Stimulated activated CD8-positive, alpha-beta memory T cell treated with anti-CD3 and anti-CD28 coated beads, Interleukin-4, amount 100 ng/mL, for 24 hours (primary cell): Measurements from ENCODE around the gene SYT1.

Experiments used
- DNase-seq: peaks from one replicate; pipeline ENCODE4 v3.0.0-alpha.2; 2020; ENCODE audit warnings: low read depth

The SYT1 gene

GRCh38 chr12:79057540-79057939 is 193.0 kb downstream of the SYT1 start:
- no peak for DNase-seq

DNA sequence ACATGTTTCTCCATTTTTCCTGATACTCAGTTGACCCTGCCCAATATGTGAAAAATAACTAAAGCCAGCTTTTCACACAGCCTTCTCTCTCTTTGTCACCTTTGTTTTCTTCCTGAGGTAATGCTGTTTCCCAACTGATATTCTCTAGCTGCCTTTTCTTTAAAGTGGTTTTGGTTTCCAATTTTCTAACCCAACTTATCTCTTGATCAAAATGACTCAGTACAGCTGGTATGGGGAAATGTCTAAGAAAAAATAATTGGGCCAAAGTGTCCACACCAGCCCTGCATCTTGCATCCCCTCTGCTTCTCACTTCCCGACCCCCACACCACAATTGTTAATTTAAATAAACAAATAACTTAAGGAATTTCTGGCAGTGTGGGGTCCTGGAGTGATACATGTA is 193.8 kb downstream of the SYT1 start:
- no peak for DNase-seq

DNA sequence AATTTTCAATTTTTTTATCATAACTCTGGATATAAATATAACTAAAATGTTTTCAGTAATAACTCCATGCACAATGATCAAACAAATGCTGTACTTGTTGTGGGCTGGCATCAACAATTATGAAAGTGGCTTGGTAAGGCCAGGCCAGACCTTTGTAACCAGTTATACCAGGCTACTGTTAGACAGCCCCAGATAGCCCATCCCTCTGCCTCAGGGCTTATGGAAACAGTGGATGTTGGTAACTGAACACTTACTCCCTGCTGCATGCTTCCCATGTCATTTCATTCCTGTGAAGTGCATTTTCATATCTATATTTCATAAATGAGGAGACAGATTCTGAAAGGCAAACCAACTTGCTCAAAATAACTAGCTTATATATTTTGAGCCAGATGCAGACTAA is 195.0 kb downstream of the SYT1 start:
- no peak for DNase-seq

- DNase-seq = no peak
Measured at GRCh38 chr12:79063258-79063657, 198.7 kb downstream of the SYT1 start.

DNA sequence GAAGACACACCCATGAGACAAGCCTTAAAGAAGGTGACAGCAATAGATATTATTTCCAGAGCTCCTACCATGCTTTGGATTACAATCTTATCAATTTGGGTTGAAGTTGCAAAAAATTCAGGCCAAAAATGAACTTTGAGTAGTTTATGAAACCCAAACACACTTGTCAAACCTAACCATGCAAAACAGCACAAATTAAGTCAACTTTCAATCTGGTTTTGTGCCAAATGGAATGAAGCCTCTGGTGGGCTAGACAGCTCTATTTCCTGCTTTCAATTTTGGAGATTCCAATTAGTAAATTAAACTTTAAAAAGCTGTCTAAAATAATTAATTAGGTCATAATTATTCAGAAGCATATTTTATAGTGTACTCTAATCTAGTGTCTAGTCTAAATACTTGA is 203.4 kb downstream of the SYT1 start:
- no peak for DNase-seq

GRCh38 chr12:79069009-79069408 is 204.4 kb downstream of the SYT1 start:
- DNase-seq = no peak

DNA sequence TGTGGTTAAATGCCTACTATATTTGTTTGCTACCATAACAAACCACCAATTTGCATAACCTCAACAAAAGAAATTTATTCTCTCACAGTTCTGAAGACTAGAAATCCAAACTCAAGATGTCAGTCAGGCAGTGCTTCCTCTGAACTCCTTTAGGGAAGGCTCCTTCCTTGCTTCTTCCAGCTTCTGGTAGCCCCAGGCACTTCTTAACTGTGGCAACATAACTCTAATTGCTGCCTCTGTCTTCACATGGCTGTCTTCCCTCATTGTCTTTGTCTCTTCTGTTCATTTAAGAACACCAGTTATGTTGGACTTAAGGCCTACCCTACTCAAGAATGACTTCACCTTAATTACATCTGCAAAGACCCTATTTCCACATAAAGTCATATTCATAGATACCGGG is 206.9 kb downstream of the SYT1 start:
- DNase-seq = no peak

DNA sequence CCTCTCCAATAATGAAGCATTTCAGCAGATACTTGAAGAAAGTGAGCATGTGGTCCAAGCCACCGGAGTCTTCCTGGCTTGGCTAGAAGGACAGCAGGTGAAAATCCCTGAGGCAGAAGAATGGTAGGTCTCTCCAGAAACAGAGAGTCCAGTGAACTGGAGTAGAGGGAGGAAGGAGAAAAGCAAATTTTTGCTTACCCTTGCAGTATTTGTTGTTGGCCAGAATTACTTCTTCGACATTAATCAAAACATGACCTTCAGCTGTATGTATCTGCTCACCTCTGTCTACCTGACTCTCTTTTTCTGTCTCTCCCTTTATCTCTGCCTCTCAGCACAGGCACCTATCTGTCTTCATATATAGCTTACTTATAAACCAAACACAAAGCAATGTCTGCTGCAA is 208.9 kb downstream of the SYT1 start:
- DNase-seq = no peak

GRCh38 chr12:79082595-79082994 is 218.0 kb downstream of the SYT1 start:
- no peak for DNase-seq

- DNase-seq = no peak
Measured at GRCh38 chr12:79083181-79083580, 218.6 kb downstream of the SYT1 start.

- DNase-seq = no peak
Measured at GRCh38 chr12:79085106-79085682, 220.6 kb downstream of the SYT1 start.

DNA sequence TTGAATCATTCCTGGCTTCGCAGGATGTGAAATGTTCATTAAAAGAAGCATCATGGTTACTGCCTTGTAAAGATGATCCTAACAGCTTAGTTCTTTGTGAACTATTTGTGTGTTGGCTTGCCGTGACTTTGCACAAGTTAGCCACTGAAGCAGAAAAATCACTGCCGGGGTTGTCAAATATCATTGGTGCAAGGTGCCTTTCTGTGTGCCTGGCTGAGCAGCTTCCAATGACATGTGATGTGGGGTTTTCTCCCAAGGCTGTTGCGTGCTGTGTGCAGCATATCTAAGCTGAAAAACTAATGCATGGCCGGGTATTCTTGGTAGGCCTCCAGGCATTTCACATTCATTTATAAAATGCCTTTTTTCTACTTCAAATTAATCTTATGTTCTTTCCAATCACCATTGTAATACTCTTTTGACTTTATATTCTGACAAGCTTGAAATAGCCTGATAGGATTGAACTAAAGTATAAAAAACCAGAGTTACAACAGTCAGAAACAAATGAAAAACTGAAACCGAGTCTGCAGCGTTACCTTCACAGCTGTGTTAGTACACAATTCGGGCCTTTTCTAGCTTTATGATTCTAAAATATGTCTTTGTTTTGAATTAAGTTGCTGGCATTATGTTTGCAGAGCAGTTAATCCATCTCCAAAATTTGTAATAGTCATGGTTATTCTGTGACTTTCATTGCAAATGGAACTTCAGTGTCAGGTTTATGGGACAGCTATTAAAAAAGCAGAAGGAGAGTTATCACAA is 222.1 kb downstream of the SYT1 start:
- DNase-seq = no peak

- no peak for DNase-seq
Measured at GRCh38 chr12:79098530-79098929, 234.0 kb downstream of the SYT1 start.

DNA sequence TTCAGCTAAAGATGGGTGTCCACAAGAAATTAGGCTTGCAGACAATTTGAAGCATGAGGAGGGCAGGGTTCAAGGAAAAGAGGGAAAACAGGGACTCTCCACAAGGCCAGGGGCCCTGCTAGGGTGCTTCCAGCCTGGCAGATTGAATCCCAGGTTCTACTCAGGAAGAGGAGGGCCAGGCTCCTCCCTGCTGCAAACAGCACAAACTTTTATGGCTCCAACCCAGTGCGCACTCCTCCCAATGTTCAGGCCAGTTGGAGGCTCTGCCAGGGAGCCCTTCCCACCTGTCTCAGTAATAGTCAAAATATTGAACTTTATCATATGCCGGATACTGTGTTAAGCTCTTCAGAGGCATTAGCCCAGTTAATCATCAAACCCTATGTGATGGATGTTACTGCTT is 244.4 kb downstream of the SYT1 start:
- DNase-seq = no peak

DNA sequence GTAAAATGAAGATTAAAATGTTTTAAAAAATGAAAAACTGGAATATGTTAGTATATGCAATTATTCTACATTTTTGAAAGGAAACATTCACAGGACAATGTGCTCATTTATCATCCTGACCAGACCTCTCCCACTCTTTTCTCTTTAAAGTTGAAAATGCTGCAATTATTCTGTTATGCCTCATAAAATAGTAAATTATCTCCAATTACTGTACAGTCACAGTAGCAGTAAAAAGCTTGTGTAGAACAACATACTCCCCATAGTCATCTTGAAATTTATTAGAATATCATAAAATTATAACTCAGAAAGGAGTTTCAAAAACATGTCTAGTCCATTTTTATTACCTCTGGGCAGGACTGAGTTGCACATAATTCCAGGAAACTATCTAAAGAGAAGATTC is 250.3 kb downstream of the SYT1 start:
- no peak for DNase-seq

- no peak for DNase-seq
Measured at GRCh38 chr12:79115743-79116142, 251.2 kb downstream of the SYT1 start.

DNA sequence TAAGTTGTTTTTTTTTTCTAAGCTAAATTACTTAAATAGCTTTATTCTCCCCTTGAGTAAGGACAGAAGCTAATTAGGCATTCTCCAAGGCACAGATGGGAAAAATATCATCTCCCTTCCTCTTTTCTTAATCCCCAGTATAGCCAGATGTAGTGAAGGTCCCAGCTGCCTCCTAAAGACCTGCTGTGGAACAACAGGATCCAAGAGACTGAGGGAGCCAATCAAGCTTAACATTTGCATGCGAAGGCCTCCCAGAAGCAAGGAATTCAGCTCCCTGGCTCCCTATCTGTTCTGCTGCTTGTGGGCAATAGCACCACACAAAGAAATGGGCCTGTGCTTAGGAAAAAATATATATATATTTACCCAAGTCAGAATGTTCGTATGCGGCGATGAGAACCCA is 255.2 kb downstream of the SYT1 start:
- DNase-seq = no peak

GRCh38 chr12:79121486-79121885 is 256.9 kb downstream of the SYT1 start:
- DNase-seq = no peak

DNA sequence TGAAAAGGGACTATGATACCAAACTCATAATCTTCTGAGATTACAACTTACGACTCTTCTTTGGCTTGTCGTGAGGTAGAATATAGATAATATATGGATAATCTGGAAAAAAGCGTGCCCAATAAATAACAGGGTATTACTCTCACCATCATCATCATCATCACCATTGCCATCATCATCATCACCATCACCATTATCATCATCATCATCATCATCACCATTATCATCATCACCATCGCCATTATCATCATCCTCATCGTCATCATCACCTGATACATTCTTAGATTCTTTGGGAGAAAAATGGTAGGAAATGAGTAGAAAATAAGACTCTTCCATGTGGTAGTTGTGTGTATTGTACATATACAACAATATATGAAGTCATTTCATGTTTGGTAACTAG is 259.8 kb downstream of the SYT1 start:
- DNase-seq = no peak

DNA sequence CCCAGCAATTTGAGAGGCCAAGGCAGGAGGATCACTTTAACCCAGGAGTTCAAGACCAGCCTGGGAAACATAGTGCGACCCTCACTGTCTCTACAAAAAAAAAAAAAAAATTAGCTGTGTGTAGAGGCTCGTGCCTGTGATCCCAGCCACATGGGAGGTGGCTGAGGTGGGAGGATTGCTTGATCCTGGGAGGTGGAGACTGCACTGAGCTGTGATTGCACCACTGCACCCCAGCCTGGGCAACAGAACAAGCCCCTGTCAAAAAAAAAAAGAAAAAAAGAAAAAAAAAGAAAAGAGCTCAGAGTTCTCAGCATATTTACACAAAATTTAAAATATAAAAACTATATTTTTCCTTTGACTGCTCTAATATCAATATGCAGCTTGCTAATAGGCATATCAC is 260.8 kb downstream of the SYT1 start:
- no peak for DNase-seq

DNA sequence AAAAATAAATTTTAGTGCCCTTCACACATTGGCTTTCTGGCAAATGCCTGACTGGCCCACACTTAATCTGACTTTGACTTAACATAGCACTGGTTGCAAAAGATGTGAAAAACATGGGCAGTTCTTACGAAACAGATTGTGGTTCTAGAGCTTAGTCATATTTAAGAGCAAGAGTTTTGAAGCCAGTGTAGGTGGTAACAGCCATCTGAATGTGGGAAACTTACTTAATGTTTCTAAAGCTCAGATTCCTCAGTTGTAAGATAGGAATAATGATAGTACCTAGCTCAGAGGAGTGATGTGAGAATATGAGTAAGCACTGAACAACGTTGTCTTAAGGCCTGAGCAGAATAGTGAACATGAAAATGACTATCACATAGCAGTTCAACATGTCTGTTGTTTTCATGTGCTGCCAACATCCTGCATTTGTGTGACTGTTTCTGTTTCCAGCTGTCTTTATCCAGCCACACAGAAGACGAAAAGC is 262.7 kb downstream of the SYT1 start:
- no peak for DNase-seq

- DNase-seq = no peak
Measured at GRCh38 chr12:79128956-79129355, 264.4 kb downstream of the SYT1 start.

GRCh38 chr12:79138872-79139271 is 274.3 kb downstream of the SYT1 start:
- DNase-seq = no peak

DNA sequence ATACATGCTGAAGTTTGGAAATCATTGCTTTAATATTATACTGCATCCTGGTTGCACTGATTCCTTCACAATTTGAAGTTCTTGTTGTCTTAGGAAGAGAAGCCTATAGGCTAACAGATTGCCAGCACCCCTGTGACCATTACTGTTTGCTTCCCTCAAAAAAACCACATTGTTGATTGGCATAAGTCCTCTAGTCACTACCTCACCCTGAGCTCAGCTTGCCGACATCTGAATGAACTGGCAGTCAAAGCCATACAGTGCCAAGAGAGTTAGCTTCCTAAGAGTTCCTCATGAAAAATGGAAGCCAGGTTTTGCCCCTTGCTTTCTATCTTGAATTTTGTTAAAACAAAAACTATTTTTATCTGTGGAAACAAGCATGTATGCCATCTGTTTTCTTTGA is 276.1 kb downstream of the SYT1 start:
- DNase-seq = no peak
